NT2/D1 (cell line): ENCODE measurements around the gene LAIR2.
"Not testable (repeated sequence)": the region's sequence is repeated elsewhere in the genome, so short reads cannot be mapped to it uniquely, and the experiment has no call there.

Experiments
- SUZ12 ChIP-seq: IDR thresholded peaks from 2 replicates; pipeline ENCODE4 v1.6.1; 2011; ENCODE audit not compliant: insufficient read length, insufficient read depth; ENCODE audit errors: extremely low read depth
- YY1 ChIP-seq: IDR thresholded peaks from 2 replicates; pipeline ENCODE4 v1.6.1; 2011; ENCODE audit not compliant: insufficient read length, insufficient read depth
- ZNF274 ChIP-seq: IDR thresholded peaks from 2 replicates; pipeline ENCODE4 v1.6.1; 2011; ENCODE audit warnings: mild to moderate bottlenecking, low read depth, low read length

- TF ChIP-seq YY1, ZNF274, SUZ12: not testable (repeated sequence)
Observed at GRCh38 chr19:54509200-54509940, 6.7 kb downstream of the LAIR2 start.
